ENCODE results near the gene SULT4A1.
A peak's percentile ranks its signal among the peaks of the same experiment; 100 is the strongest.

Gene SULT4A1

GRCh38 chr22:43840431-43840830 is 21.9 kb downstream of the SULT4A1 start:
- Histone ChIP-seq H2AFZ (ENCODE audit: low read length) (no peak overlapping the region), H3K79me1 (ENCODE audit: low read depth, low read length) (peaks cover 5% of the 10 kb centered on the region), H4K8ac (ENCODE audit: low read depth, low read length) (no peak overlapping the region), H3K27me3 (ENCODE audit: control insufficient read depth in 3 of 3, insufficient read depth in 3 of 3, low read depth in 1 of 3, low read length in 3 of 3) (no peaks in the 10 kb centered on the region), H2BK5ac (ENCODE audit: low read length) (peak overlapping the region; percentile 35), H2BK12ac (ENCODE audit: low read length) (no peak overlapping the region), H3K4me2 (ENCODE audit: insufficient read depth, low read length, poor library complexity, severe bottlenecking) (no peak overlapping the region), H3K4ac (ENCODE audit: low read length) (no peak overlapping the region), H3K18ac (ENCODE audit: low read length) (peak overlapping the region; percentile 27), H3K23ac (ENCODE audit: low read depth, low read length, poor library complexity) (no peak overlapping the region), H3K27ac (replicated peaks; ENCODE audit: low read length) (no peak overlapping the region), H2BK120ac (ENCODE audit: low read depth, low read length) (no peak overlapping the region), H2AK5ac (ENCODE audit: low read depth, low read length) (peak overlapping the region; percentile 14), H3K4me1 (ENCODE audit: control insufficient read depth in 2 of 2, insufficient read depth in 1 of 2, low read depth in 1 of 2, low read length in 2 of 2) (peaks cover 0 to 2% of the 10 kb centered on the region in 2 donors), H3K36me3 (replicated peaks in 1 of 2; ENCODE audit: control insufficient read depth in 2 of 2, insufficient read depth in 2 of 2, low read length in 2 of 2) (peaks cover 5 to 28% of the 10 kb centered on the region in 2 donors), H3K9ac (ENCODE audit: low read depth, low read length, poor library complexity) (no peak overlapping the region), H2BK15ac (ENCODE audit: low read length) (no peak overlapping the region), H4K91ac (ENCODE audit: low read depth, low read length, poor library complexity) (no peak overlapping the region), H3K4me3 (ENCODE audit: low read length in 2 of 2) (no peak overlapping the region), H3K14ac (ENCODE audit: low read length) (peak overlapping the region; percentile 31), H3K9me3 (replicated peaks in 1 of 2; ENCODE audit: control insufficient read depth in 2 of 2, insufficient read depth in 1 of 2, low read depth in 1 of 2, low read length in 2 of 2) (peaks cover 0 to 2% of the 10 kb centered on the region in 2 donors)
- WGBS, 2 donors (ENCODE audit: extremely low coverage in 2 of 2, insufficient read length in 2 of 2, insufficient replicate concordance in 1 of 2) = no CpG with 5 or more reads among the region's 13 CpGs
- DNase-seq (ENCODE audit: low spot score) = no peak

GRCh38 chr22:43839781-43840180 is 22.5 kb downstream of the SULT4A1 start:
- Histone ChIP-seq H3K18ac (ENCODE audit: low read length) (no peak overlapping the region), H4K8ac (ENCODE audit: low read depth, low read length) (no peak overlapping the region), H3K9me3 (replicated peaks in 1 of 2; ENCODE audit: control insufficient read depth in 2 of 2, insufficient read depth in 1 of 2, low read depth in 1 of 2, low read length in 2 of 2) (peaks cover 0 to 2% of the 10 kb centered on the region in 2 donors), H3K4me1 (ENCODE audit: control insufficient read depth in 2 of 2, insufficient read depth in 1 of 2, low read depth in 1 of 2, low read length in 2 of 2) (peaks cover 0 to 2% of the 10 kb centered on the region in 2 donors), H3K36me3 (replicated peaks in 1 of 2; ENCODE audit: control insufficient read depth in 2 of 2, insufficient read depth in 2 of 2, low read length in 2 of 2) (peaks cover 5 to 30% of the 10 kb centered on the region in 2 donors), H2AK5ac (ENCODE audit: low read depth, low read length) (no peak overlapping the region), H2BK12ac (ENCODE audit: low read length) (no peak overlapping the region), H3K79me1 (ENCODE audit: low read depth, low read length) (peaks cover 2% of the 10 kb centered on the region), H3K27ac (replicated peaks; ENCODE audit: low read length) (no peak overlapping the region), H3K4me3 (ENCODE audit: low read length in 2 of 2) (no peak overlapping the region), H3K9ac (ENCODE audit: low read depth, low read length, poor library complexity) (no peak overlapping the region), H2BK15ac (ENCODE audit: low read length) (no peak overlapping the region), H3K23ac (ENCODE audit: low read depth, low read length, poor library complexity) (no peak overlapping the region), H2BK5ac (ENCODE audit: low read length) (no peak overlapping the region), H3K4me2 (ENCODE audit: insufficient read depth, low read length, poor library complexity, severe bottlenecking) (no peak overlapping the region), H2AFZ (ENCODE audit: low read length) (no peak overlapping the region), H3K14ac (ENCODE audit: low read length) (no peak overlapping the region), H2BK120ac (ENCODE audit: low read depth, low read length) (no peak overlapping the region), H3K4ac (ENCODE audit: low read length) (no peak overlapping the region), H4K91ac (ENCODE audit: low read depth, low read length, poor library complexity) (no peak overlapping the region), H3K27me3 (ENCODE audit: control insufficient read depth in 3 of 3, insufficient read depth in 3 of 3, low read depth in 1 of 3, low read length in 3 of 3) (no peaks in the 10 kb centered on the region)
- no peak for DNase-seq (ENCODE audit: low spot score)
- WGBS, 2 donors (ENCODE audit: extremely low coverage in 2 of 2, insufficient read length in 2 of 2, insufficient replicate concordance in 1 of 2) = no CpG with 5 or more reads among the region's 8 CpGs

GRCh38 chr22:43838571-43839307 is 23.6 kb downstream of the SULT4A1 start:
- Histone ChIP-seq H4K8ac (ENCODE audit: low read depth, low read length) (no peak overlapping the region), H3K4me1 (ENCODE audit: control insufficient read depth in 2 of 2, insufficient read depth in 1 of 2, low read depth in 1 of 2, low read length in 2 of 2) (peaks cover 0 to 2% of the 10 kb centered on the region in 2 donors), H3K9me3 (replicated peaks in 1 of 2; ENCODE audit: control insufficient read depth in 2 of 2, insufficient read depth in 1 of 2, low read depth in 1 of 2, low read length in 2 of 2) (no peaks in the 10 kb centered on the region), H4K91ac (ENCODE audit: low read depth, low read length, poor library complexity) (no peak overlapping the region), H2BK15ac (ENCODE audit: low read length) (no peak overlapping the region), H3K4me3 (ENCODE audit: low read length in 2 of 2) (no peak overlapping the region), H3K18ac (ENCODE audit: low read length) (no peak overlapping the region), H3K79me1 (ENCODE audit: low read depth, low read length) (peaks cover 1% of the 10 kb centered on the region), H3K23ac (ENCODE audit: low read depth, low read length, poor library complexity) (no peak overlapping the region), H2AFZ (ENCODE audit: low read length) (no peak overlapping the region), H3K14ac (ENCODE audit: low read length) (no peak overlapping the region), H2BK5ac (ENCODE audit: low read length) (no peak overlapping the region), H3K4me2 (ENCODE audit: insufficient read depth, low read length, poor library complexity, severe bottlenecking) (no peak overlapping the region), H3K27ac (replicated peaks; ENCODE audit: low read length) (no peak overlapping the region), H2AK5ac (ENCODE audit: low read depth, low read length) (no peak overlapping the region), H3K27me3 (ENCODE audit: control insufficient read depth in 3 of 3, insufficient read depth in 3 of 3, low read depth in 1 of 3, low read length in 3 of 3) (no peaks in the 10 kb centered on the region), H2BK120ac (ENCODE audit: low read depth, low read length) (no peak overlapping the region), H3K36me3 (replicated peaks in 1 of 2; ENCODE audit: control insufficient read depth in 2 of 2, insufficient read depth in 2 of 2, low read length in 2 of 2) (peaks cover 5 to 30% of the 10 kb centered on the region in 2 donors), H3K9ac (ENCODE audit: low read depth, low read length, poor library complexity) (no peak overlapping the region), H2BK12ac (ENCODE audit: low read length) (no peak overlapping the region), H3K4ac (ENCODE audit: low read length) (no peak overlapping the region)
- DNase-seq (ENCODE audit: low spot score) = no peak
- WGBS, 2 donors (ENCODE audit: extremely low coverage in 2 of 2, insufficient read length in 2 of 2, insufficient replicate concordance in 1 of 2) = no CpG with 5 or more reads among the region's 25 CpGs

- H3K4me2 ChIP-seq (ENCODE audit: insufficient read depth, low read length, poor library complexity, severe bottlenecking) = no peak overlapping the region
- H3K9ac ChIP-seq (ENCODE audit: low read depth, low read length, poor library complexity) = no peak overlapping the region
- peak overlapping the region; percentile 82 for H2BK5ac ChIP-seq (ENCODE audit: low read length)
- no peak overlapping the region for H2BK120ac ChIP-seq (ENCODE audit: low read depth, low read length)
- no peak overlapping the region for H3K4me3 ChIP-seq (ENCODE audit: low read length in 2 of 2)
- peaks cover 0 to 2% of the 10 kb centered on the region in 2 donors for H3K9me3 ChIP-seq (replicated peaks in 1 of 2; ENCODE audit: control insufficient read depth in 2 of 2, insufficient read depth in 1 of 2, low read depth in 1 of 2, low read length in 2 of 2)
- H2AK5ac ChIP-seq (ENCODE audit: low read depth, low read length) = no peak overlapping the region
- no peak overlapping the region for H4K8ac ChIP-seq (ENCODE audit: low read depth, low read length)
- no CpG with 5 or more reads among the region's 10 CpGs for WGBS, 2 donors (ENCODE audit: extremely low coverage in 2 of 2, insufficient read length in 2 of 2, insufficient replicate concordance in 1 of 2)
- H3K14ac ChIP-seq (ENCODE audit: low read length) = no peak overlapping the region
- peak overlapping the region; percentile 57 for H3K18ac ChIP-seq (ENCODE audit: low read length)
- H3K4me1 ChIP-seq (ENCODE audit: control insufficient read depth in 2 of 2, insufficient read depth in 1 of 2, low read depth in 1 of 2, low read length in 2 of 2) = peaks cover 0 to 2% of the 10 kb centered on the region in 2 donors
- no peak overlapping the region for H2BK15ac ChIP-seq (ENCODE audit: low read length)
- no peaks in the 10 kb centered on the region for H3K27me3 ChIP-seq (ENCODE audit: control insufficient read depth in 3 of 3, insufficient read depth in 3 of 3, low read depth in 1 of 3, low read length in 3 of 3)
- peaks cover 3% of the 10 kb centered on the region for H3K79me1 ChIP-seq (ENCODE audit: low read depth, low read length)
- DNase-seq (ENCODE audit: low spot score) = no peak
- H2BK12ac ChIP-seq (ENCODE audit: low read length) = no peak overlapping the region
- H4K91ac ChIP-seq (ENCODE audit: low read depth, low read length, poor library complexity) = no peak overlapping the region
- H3K27ac ChIP-seq (replicated peaks; ENCODE audit: low read length) = no peak overlapping the region
- no peak overlapping the region for H3K4ac ChIP-seq (ENCODE audit: low read length)
- peak overlapping the region; percentile 65 for H3K23ac ChIP-seq (ENCODE audit: low read depth, low read length, poor library complexity)
- peaks cover 5 to 32% of the 10 kb centered on the region in 2 donors for H3K36me3 ChIP-seq (replicated peaks in 1 of 2; ENCODE audit: control insufficient read depth in 2 of 2, insufficient read depth in 2 of 2, low read length in 2 of 2)
- no peak overlapping the region for H2AFZ ChIP-seq (ENCODE audit: low read length)
Observed at GRCh38 chr22:43838161-43838560, 24.2 kb downstream of the SULT4A1 start.
